Type B pancreatic cell (in vitro differentiated cells): Measurements from ENCODE around the gene IL17RE. TPM values are rescaled to one million over a fixed set of nuclear protein-coding genes. Genes with fewer than 3 reads are reported as not detected.

ENCODE experiments used
- DNase-seq: peaks from one replicate; pipeline ENCODE4 v3.0.0; 2021; ENCODE audit warnings: mixed read lengths; ENCODE audit not compliant: unreplicated experiment; ENCODE audit errors: extremely low spot score
- H3K27ac Mint-ChIP-seq: 2 replicates; pipeline ENCODE4 v1.8.0; 2021; ENCODE audit warnings: mild to moderate bottlenecking, mixed read lengths
- H3K27me3 Mint-ChIP-seq: 2 replicates; pipeline ENCODE4 v1.8.0; 2021; ENCODE audit warnings: mixed read lengths
- H3K36me3 Mint-ChIP-seq: 2 replicates; pipeline ENCODE4 v1.8.0; 2021; ENCODE audit warnings: mixed read lengths
- H3K4me1 Mint-ChIP-seq: one replicate; pipeline ENCODE4 v1.8.0; 2021; ENCODE audit warnings: mixed read lengths; ENCODE audit not compliant: unreplicated experiment
- H3K4me3 Mint-ChIP-seq: 2 replicates; pipeline ENCODE4 v1.8.0; 2021; ENCODE audit warnings: mild to moderate bottlenecking, mixed read lengths
- H3K9me3 Mint-ChIP-seq: 2 replicates; pipeline ENCODE4 v1.8.0; 2021; ENCODE audit warnings: mixed read lengths
- CTCF ChIP-seq: fragments of 200-600 bp; sonication (generic); conservative IDR thresholded peaks from 2 replicates; pipeline ENCODE4 v1.5.0; 2021; ENCODE audit warnings: antibody characterized with exemption, mild to moderate bottlenecking
- total RNA-seq: library from RNA; stranded (reverse); gene quantifications from 2 replicates; pipeline ENCODE4 v1.2.1, GENCODE V29; 2021; ENCODE audit warnings: low replicate concordance

IL17RE gene
- total RNA-seq, 1 donor from 2014 or later, result 13.6 TPM

- H3K27me3 Mint-ChIP-seq, result no peaks in the 10 kb centered on the region
- H3K4me3 Mint-ChIP-seq, result no peak overlapping the region
- no peak for DNase-seq
- no peaks in the 10 kb centered on the region for H3K36me3 Mint-ChIP-seq
- no peak overlapping the region for H3K27ac Mint-ChIP-seq
- no peaks in the 10 kb centered on the region for H3K9me3 Mint-ChIP-seq
- TF ChIP-seq CTCF, result no peak
- H3K4me1 Mint-ChIP-seq, result peaks cover 5% of the 10 kb centered on the region
These were observed 45.9 kb downstream of the IL17RE start for GRCh38 chr3:9948586-9948985.

GRCh38 chr3:9949115-9949514, 46.5 kb downstream of the IL17RE start:
- TF ChIP-seq CTCF, result no peak
- Mint-ChIP-seq H3K27me3 (no peaks in the 10 kb centered on the region), H3K9me3 (no peaks in the 10 kb centered on the region), H3K36me3 (no peaks in the 10 kb centered on the region), H3K27ac (no peak overlapping the region), H3K4me1 (peaks cover 5% of the 10 kb centered on the region), H3K4me3 (no peak overlapping the region)
- no peak for DNase-seq

GRCh38 chr3:9949626-9950025, 47.0 kb downstream of the IL17RE start:
- no peak for DNase-seq
- Mint-ChIP-seq H3K4me3 (peak overlapping the region; percentile 67), H3K9me3 (no peaks in the 10 kb centered on the region), H3K27me3 (no peaks in the 10 kb centered on the region), H3K36me3 (no peaks in the 10 kb centered on the region), H3K4me1 (peaks cover 9% of the 10 kb centered on the region), H3K27ac (peak overlapping the region; percentile 92)
- no peak for TF ChIP-seq CTCF

- no peak for TF ChIP-seq CTCF
- Mint-ChIP-seq H3K9me3 (no peaks in the 10 kb centered on the region), H3K27me3 (no peaks in the 10 kb centered on the region), H3K36me3 (no peaks in the 10 kb centered on the region), H3K27ac (peak overlapping the region; percentile 92), H3K4me1 (peaks cover 22% of the 10 kb centered on the region), H3K4me3 (peak overlapping the region; percentile 76)
- no peak for DNase-seq
These were observed 48.5 kb downstream of the IL17RE start for GRCh38 chr3:9951126-9951525.

GRCh38 chr3:9951598-9951961, 48.9 kb downstream of the IL17RE start:
- TF ChIP-seq CTCF, result no peak

More at GRCh38 chr3:9951598-9951961, 48.9 kb downstream of the IL17RE start:
- no peak for DNase-seq
- H3K9me3 Mint-ChIP-seq, result no peaks in the 10 kb centered on the region
- H3K36me3 Mint-ChIP-seq, result no peaks in the 10 kb centered on the region
- peak overlapping the region; percentile 92 for H3K27ac Mint-ChIP-seq
- H3K4me3 Mint-ChIP-seq, result peak overlapping the region; percentile 76
- no peaks in the 10 kb centered on the region for H3K27me3 Mint-ChIP-seq
- peaks cover 23% of the 10 kb centered on the region for H3K4me1 Mint-ChIP-seq
